Esophagus muscularis mucosa (tissue), 4 donors: Measurements from ENCODE around the gene SLC35E1. TPM values are rescaled to one million over a fixed set of nuclear protein-coding genes. Genes with fewer than 3 reads are reported as not detected.

Experiments
- DNase-seq: peaks from one replicate; pipeline ENCODE4 v3.0.0-alpha.2; 2017; ENCODE audit errors: extremely low spot score
- H3K27ac ChIP-seq, 4 donors: fragments of 200-600 bp; sonication (generic); replicated peaks in 1 of 4; 1 replicate in 3 of 4; 2 replicates in 1 of 4; pipeline ENCODE4 v1.5.1; 2016 to 2019; ENCODE audit warnings: mild to moderate bottlenecking in 1 of 4
- H3K27me3 ChIP-seq, 4 donors: fragments of 200-600 bp; sonication (generic); one replicate each; pipeline versions ENCODE4 v1.5.1 to v1.6.0; 2016 to 2019
- H3K36me3 ChIP-seq, 4 donors: fragments of 200-600 bp; sonication (generic); one replicate each; pipeline ENCODE4 v1.5.1; 2016 to 2019
- H3K4me1 ChIP-seq, 4 donors: fragments of 200-600 bp; sonication (generic); one replicate each; pipeline ENCODE4 v1.5.1; 2016 to 2019
- H3K4me3 ChIP-seq, 4 donors: fragments of 200-600 bp; sonication (generic); 1 replicate in 2 of 4; 2 replicates in 2 of 4; pipeline ENCODE4 v1.5.1; 2016 to 2019; ENCODE audit warnings: mild to moderate bottlenecking in 4 of 4, moderate library complexity in 1 of 4
- H3K9me3 ChIP-seq, 4 donors: fragments of 200-600 bp; sonication (generic); 1 replicate in 3 of 4; 2 replicates in 1 of 4; pipeline ENCODE4 v1.5.1; 2016 to 2019
- EP300 ChIP-seq: sonication (generic); formaldehyde crosslinking; IDR thresholded peaks from one replicate; pipeline ENCODE4 v1.6.1; 2017; ENCODE audit warnings: antibody characterized with exemption
- POLR2A ChIP-seq: fragments of 450-650 bp; IDR thresholded peaks from one replicate; pipeline ENCODE4 v1.6.1; 2017; ENCODE audit warnings: antibody characterized with exemption, moderate library complexity, mild to moderate bottlenecking, low read depth
- POLR2AphosphoS5 ChIP-seq, 2 donors: sonication (generic); formaldehyde crosslinking; IDR thresholded peaks; one replicate each; pipeline ENCODE4 v1.6.1; 2017; ENCODE audit warnings: antibody characterized with exemption in 2 of 2
- WGBS: methylation state at CpG from one replicate; pipeline ENCODE4 v1.1.5; 2018; 5-methylcytosine and 5-hydroxymethylcytosine counted together
- intact Hi-C: fragments of 100-400 bp; cut with DNase I; formaldehyde crosslinking; loops from one replicate; pipeline ENCODE4 v1.15.1; 2023
- total RNA-seq, 4 donors: library from RNA; depleted of rRNA; stranded (reverse); fragments of >200 nt; gene quantifications; one replicate each; pipeline versions ENCODE4 v1.1.0 to v1.2.1, GENCODE V29; 2016
- TF ChIP-seq, protein P1 (sequence below), 3 experiments: fragments of 200-600 bp in 2 of 3; fragments of 450-650 bp in 1 of 3; sonication (generic) in 2 of 3; IDR thresholded peaks; one replicate each; pipeline ENCODE4 v1.5.1; 2017 to 2019; ENCODE audit warnings: antibody characterized with exemption in 3 of 3, mild to moderate bottlenecking in 2 of 3, moderate library complexity in 1 of 3

The SLC35E1 gene
- total RNA-seq, 4 donors from 2014 or later = 22.8 to 39.7 (median 34.0) TPM

DNA sequence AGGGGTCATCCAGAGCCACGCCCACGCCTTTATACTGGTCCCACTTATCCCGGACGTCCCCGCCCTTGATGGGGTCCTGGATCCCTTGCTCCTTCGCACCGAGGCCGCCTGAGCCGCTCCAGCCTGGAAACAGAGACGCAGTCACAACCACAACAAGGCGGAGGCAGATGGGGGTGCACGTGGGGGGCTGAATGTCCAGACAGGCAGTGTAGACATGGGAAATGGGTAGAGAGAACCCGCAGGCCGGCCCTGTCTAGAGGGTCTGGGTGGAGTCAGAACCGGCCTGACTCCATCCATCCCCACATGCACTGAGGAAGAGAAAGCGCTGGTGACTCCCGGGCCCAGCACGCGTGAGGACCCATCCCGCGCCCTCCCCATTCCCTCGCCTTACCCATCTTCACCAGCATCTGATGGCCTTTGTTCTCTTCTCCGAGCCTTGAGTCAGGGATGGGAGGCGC, 53.0 kb downstream of the SLC35E1 start:
- no peaks in the 10 kb centered on the region for H3K4me1 ChIP-seq
- intact Hi-C loops = no loop called here
- peaks cover 71 to 100% (median 90%) of the 10 kb centered on the region in 4 donors for H3K36me3 ChIP-seq
- H3K4me3 ChIP-seq = no peak overlapping the region
- TF ChIP-seq POLR2AphosphoS5 (IDR thresholded peaks at IDR 0.05) = no peak
- TF ChIP-seq EP300 = no peak
- TF ChIP-seq, protein P1, sequence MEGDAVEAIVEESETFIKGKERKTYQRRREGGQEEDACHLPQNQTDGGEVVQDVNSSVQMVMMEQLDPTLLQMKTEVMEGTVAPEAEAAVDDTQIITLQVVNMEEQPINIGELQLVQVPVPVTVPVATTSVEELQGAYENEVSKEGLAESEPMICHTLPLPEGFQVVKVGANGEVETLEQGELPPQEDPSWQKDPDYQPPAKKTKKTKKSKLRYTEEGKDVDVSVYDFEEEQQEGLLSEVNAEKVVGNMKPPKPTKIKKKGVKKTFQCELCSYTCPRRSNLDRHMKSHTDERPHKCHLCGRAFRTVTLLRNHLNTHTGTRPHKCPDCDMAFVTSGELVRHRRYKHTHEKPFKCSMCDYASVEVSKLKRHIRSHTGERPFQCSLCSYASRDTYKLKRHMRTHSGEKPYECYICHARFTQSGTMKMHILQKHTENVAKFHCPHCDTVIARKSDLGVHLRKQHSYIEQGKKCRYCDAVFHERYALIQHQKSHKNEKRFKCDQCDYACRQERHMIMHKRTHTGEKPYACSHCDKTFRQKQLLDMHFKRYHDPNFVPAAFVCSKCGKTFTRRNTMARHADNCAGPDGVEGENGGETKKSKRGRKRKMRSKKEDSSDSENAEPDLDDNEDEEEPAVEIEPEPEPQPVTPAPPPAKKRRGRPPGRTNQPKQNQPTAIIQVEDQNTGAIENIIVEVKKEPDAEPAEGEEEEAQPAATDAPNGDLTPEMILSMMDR (IDR thresholded peaks at IDR 0.05) = no peak
- TF ChIP-seq POLR2A = no peak
- H3K27ac ChIP-seq = no peak overlapping the region
- H3K9me3 ChIP-seq = no peaks in the 10 kb centered on the region
- DNase-seq = no peak
- H3K27me3 ChIP-seq = no peaks in the 10 kb centered on the region
- 90% methylated on average over 17 of the region's 24 CpGs for WGBS

DNA sequence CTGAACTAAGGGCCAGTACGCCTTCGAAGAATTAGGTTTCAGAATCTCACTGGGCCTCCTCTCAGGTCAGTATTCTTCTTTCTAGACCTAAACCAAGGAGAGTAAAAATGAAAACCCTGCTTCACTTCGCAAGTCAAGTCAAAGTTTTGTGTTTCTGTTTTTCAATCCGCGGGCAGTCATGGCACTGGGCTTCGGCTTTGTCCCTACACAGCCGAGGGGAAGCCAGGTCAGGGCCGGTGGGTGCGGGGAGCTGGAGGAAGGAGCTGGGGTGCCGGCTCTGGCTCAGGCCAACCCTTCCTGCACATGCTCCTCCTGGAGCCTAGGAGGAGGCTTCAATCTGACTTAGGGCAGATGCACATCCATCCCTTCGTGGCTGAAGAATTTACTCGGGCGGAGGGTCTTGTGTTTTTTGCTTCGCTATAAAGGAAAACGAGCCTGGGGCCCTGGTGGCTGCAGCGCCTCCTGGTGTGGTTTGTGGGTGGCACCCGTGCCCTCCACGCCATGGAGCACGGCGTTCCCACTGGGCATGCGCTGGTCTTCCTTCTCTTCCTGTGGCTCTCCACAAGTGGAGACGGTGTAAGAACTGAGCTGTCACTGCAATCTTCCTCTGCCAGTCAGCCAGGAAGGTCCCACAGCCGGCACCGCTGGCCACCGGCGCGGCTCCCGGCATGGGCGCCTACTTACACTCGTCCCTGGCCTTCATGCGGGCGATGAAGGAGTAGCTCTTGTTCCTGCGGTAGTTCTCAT, 53.6 kb downstream of the SLC35E1 start:
- Histone ChIP-seq H3K9me3 (no peaks in the 10 kb centered on the region), H3K27ac (no peak overlapping the region), H3K27me3 (no peaks in the 10 kb centered on the region), H3K4me3 (no peak overlapping the region), H3K36me3 (peaks cover 73 to 100% (median 89%) of the 10 kb centered on the region in 4 donors), H3K4me1 (no peaks in the 10 kb centered on the region)
- TF ChIP-seq POLR2AphosphoS5 (IDR thresholded peaks at IDR 0.05) (no peak), EP300 (no peak), POLR2A (no peak)
- TF ChIP-seq, protein P1 (IDR thresholded peaks at IDR 0.05) = no peak
- DNase-seq = no peak
- intact Hi-C loops = no loop called here
- 89% methylated on average over 31 of the region's 33 CpGs for WGBS

DNA sequence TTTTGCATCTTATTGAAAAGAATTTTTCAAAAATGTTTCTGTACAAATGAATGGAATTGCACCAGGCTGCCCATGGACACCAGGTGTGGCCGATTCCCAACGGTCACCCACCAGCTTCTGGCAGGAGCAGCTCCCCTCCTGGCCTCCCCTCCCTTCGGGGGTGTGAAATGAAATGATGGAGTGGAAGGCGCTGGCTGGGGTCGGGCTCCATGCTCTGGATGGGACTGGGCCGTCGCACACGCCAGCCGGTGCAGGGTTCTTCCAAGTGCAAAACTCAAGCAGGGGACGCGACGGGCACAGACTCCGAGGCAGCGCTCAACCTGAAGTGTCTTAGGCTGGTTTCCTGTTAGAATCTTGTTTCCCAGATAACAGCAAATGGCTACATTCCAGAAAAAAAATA, 54.2 kb downstream of the SLC35E1 start:
- TF ChIP-seq, protein P1 (IDR thresholded peaks at IDR 0.05) = no peak
- TF ChIP-seq EP300 (no peak), POLR2A (no peak), POLR2AphosphoS5 (IDR thresholded peaks at IDR 0.05) (no peak)
- Histone ChIP-seq H3K27ac (no peak overlapping the region), H3K36me3 (peaks cover 72 to 100% (median 89%) of the 10 kb centered on the region in 4 donors), H3K4me1 (no peaks in the 10 kb centered on the region), H3K9me3 (no peaks in the 10 kb centered on the region), H3K4me3 (no peak overlapping the region), H3K27me3 (no peaks in the 10 kb centered on the region)
- intact Hi-C loops = no loop called here
- DNase-seq = no peak
- 74% methylated on average over 5 of the region's 14 CpGs for WGBS

DNA sequence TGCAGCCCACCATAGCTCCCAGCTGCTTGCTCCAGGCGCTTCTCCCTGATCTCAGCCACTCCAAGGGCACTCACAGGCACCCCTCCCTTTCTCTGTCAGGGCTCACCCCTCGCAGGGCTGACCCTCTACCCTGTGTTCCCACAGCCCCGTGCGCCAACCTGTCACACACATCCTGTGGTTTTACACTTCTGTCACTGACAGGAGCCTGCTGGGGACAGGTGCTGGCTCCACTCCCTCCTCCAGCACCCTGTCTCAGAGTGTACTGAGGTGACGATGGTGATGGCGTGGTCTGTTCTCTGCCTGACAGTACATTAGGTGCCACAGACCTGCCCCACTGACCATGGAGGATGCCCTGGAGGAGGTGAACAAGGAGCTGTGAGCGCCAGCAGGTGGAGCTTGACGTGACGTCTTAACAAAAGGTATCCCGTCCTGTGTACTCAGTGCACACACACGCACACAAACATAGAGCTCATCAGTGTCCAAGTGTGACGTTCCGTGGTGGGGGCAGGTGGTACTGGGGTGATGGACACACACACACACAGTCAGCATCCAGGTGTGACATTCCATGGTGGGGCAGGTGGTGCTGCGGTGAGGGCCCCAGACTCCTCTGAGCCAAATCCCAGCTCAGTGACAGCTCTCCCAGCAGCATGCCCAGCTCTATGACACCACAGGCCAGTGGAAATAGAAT, 55.1 kb downstream of the SLC35E1 start:
- no peak for DNase-seq
- Histone ChIP-seq H3K27ac (no peak overlapping the region), H3K9me3 (no peaks in the 10 kb centered on the region), H3K4me3 (no peak overlapping the region), H3K36me3 (peaks cover 63 to 100% (median 88%) of the 10 kb centered on the region in 4 donors), H3K4me1 (no peaks in the 10 kb centered on the region), H3K27me3 (no peaks in the 10 kb centered on the region)
- WGBS = 58% methylated on average over 11 of the region's 14 CpGs
- TF ChIP-seq EP300 = no peak
- TF ChIP-seq POLR2AphosphoS5 (IDR thresholded peaks at IDR 0.05) = no peak
- TF ChIP-seq POLR2A = no peak
- TF ChIP-seq, protein P1 (IDR thresholded peaks at IDR 0.05) = no peak
- intact Hi-C loops = no loop called here
